Tibial nerve (tissue), 3 donors: ENCODE results near the gene IL31RA.

ENCODE experiments used
- CTCF ChIP-seq, 5 experiments: fragments of 200-600 bp in 3 of 5; fragments of 450-650 bp in 2 of 5; sonication (generic) in 3 of 5; IDR thresholded peaks; one replicate each; pipeline ENCODE4 v1.5.1; 2016 to 2019; ENCODE audit warnings: antibody characterized with exemption in 5 of 5, mild to moderate bottlenecking in 3 of 5, moderate library complexity in 2 of 5
- POLR2A ChIP-seq, 2 donors: fragments of 450-650 bp; IDR thresholded peaks; one replicate each; pipeline ENCODE4 v1.6.1; 2017; ENCODE audit warnings: antibody characterized with exemption in 2 of 2, mild to moderate bottlenecking in 2 of 2, moderate library complexity in 2 of 2

GRCh38 chr5:55923177-55923771 lies 72.1 kb downstream of the IL31RA start:
- no peak for TF ChIP-seq CTCF (IDR thresholded peaks at IDR 0.05)
- TF ChIP-seq POLR2A (IDR thresholded peaks at IDR 0.05) = no peak
